Measurements from ENCODE around the gene ZNF44.

GRCh38 chr19:12314553-12314952, 19.9 kb upstream of the ZNF44 start:
- TF ChIP-seq CTCF (IDR thresholded peaks at IDR 0.05) (no peak), CBFB (CRISPR knock-in tag; IDR thresholded peaks at IDR 0.05; ENCODE audit: low read depth) (no peak), ZNF121 (CRISPR knock-in tag; IDR thresholded peaks at IDR 0.05) (no peak), ZNF317 (CRISPR knock-in tag; IDR thresholded peaks at IDR 0.05; ENCODE audit: borderline replicate concordance, low read depth) (no peak), JUN (CRISPR knock-in tag; IDR thresholded peaks at IDR 0.05) (no peak), NR1H2 (CRISPR knock-in tag; IDR thresholded peaks at IDR 0.05) (no peak), ETV6 (CRISPR knock-in tag; IDR thresholded peaks at IDR 0.05) (no peak), NFE2L1 (CRISPR knock-in tag; IDR thresholded peaks at IDR 0.05) (no peak), SP1 (CRISPR knock-in tag; conservative IDR thresholded peaks at IDR 0.05) (no peak), AFF4 (CRISPR knock-in tag; IDR thresholded peaks at IDR 0.05; ENCODE audit: borderline replicate concordance) (no peak), NFYB (CRISPR knock-in tag; conservative IDR thresholded peaks at IDR 0.05; ENCODE audit: low read depth) (no peak)
